Fibroblast of lung (primary cell): Measurements from ENCODE around the gene MRPS2.

Source experiments
- EZH2 ChIP-seq: IDR thresholded peaks from 2 replicates; pipeline ENCODE4 v1.5.1; 2012; ENCODE audit warnings: low read length, control low read depth, mild to moderate bottlenecking; ENCODE audit errors: missing control alignments
- TF ChIP-seq, protein P1 (sequence below), 2 donors: IDR thresholded peaks in 1 of 2; conservative IDR thresholded peaks in 1 of 2; 1 replicate in 1 of 2; 2 replicates in 1 of 2; pipeline ENCODE4 v1.5.1; 2011 to 2012; ENCODE audit warnings: low read length in 2 of 2, control low read depth in 1 of 2, inconsistent platforms in 1 of 2, low read depth in 1 of 2, mild to moderate bottlenecking in 1 of 2

DNA sequence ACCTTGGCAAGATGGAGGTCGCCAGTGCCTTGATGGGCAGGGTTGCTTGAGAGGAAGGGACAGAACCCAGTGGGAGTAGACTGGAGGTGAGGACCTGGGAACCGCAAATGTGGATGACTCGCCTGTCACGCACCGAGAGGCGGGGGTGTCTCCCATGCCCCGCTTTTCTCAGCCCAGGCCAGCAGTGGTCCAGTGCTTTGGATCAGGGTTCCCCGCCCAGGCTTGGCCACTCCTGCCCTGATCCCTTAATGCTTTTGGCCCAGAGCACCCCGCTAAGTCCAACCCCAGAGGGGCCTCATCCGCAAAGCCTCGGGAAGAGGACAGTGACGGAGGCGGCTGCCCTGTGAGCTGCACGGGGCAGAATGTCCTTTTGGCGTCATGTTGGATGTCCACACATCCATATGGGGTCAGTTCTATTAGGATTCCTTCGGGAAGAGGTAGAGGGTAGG, 2.4 kb downstream of the MRPS2 start:
- TF ChIP-seq, protein P1, sequence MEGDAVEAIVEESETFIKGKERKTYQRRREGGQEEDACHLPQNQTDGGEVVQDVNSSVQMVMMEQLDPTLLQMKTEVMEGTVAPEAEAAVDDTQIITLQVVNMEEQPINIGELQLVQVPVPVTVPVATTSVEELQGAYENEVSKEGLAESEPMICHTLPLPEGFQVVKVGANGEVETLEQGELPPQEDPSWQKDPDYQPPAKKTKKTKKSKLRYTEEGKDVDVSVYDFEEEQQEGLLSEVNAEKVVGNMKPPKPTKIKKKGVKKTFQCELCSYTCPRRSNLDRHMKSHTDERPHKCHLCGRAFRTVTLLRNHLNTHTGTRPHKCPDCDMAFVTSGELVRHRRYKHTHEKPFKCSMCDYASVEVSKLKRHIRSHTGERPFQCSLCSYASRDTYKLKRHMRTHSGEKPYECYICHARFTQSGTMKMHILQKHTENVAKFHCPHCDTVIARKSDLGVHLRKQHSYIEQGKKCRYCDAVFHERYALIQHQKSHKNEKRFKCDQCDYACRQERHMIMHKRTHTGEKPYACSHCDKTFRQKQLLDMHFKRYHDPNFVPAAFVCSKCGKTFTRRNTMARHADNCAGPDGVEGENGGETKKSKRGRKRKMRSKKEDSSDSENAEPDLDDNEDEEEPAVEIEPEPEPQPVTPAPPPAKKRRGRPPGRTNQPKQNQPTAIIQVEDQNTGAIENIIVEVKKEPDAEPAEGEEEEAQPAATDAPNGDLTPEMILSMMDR (conservative IDR thresholded peaks at IDR 0.05 in 1 of 2, IDR thresholded peaks at IDR 0.05 in 1 of 2; ENCODE audit: low read depth in 1 of 2, low read length in 2 of 2) = no peak
- no peak for TF ChIP-seq EZH2
